BLaER1 treated with 17β-estradiol and CSF1 and Interleukin-3, amounts not matched to agents 10 nM and 100 nM (cell line): Measurements from ENCODE around the gene KIAA0753.
A peak's percentile ranks its signal among the peaks of the same experiment; 100 is the strongest.

ENCODE experiments used
- H3K27ac ChIP-seq, 11 experiments: shearing (Covaris generic); formaldehyde crosslinking; 2 replicates each; pipeline ENCODE4 v1.8.1; 2022
- H3K27me3 ChIP-seq, 11 experiments: shearing (Covaris generic); formaldehyde crosslinking; 2 replicates each; pipeline ENCODE4 v1.8.1; 2022
- H3K36me3 ChIP-seq, 11 experiments: shearing (Covaris generic); formaldehyde crosslinking; 2 replicates each; pipeline ENCODE4 v1.8.1; 2022
- H3K4me1 ChIP-seq, 10 experiments: shearing (Covaris generic); formaldehyde crosslinking; 2 replicates each; pipeline ENCODE4 v1.8.1; 2022
- H3K4me2 ChIP-seq, 11 experiments: shearing (Covaris generic); formaldehyde crosslinking; 2 replicates each; pipeline ENCODE4 v1.8.1; 2022
- H3K4me3 ChIP-seq, 10 experiments: shearing (Covaris generic); formaldehyde crosslinking; 2 replicates each; pipeline ENCODE4 v1.8.1; 2022
- H3K9ac ChIP-seq, 11 experiments: shearing (Covaris generic); formaldehyde crosslinking; 2 replicates each; pipeline ENCODE4 v1.8.1; 2022
- H3K9me3 ChIP-seq, 11 experiments: shearing (Covaris generic); formaldehyde crosslinking; replicated peaks in 1 of 11; 2 replicates each; pipeline ENCODE4 v1.8.1; 2022
- H4K20me1 ChIP-seq, 11 experiments: shearing (Covaris generic); formaldehyde crosslinking; 2 replicates each; pipeline ENCODE4 v1.8.1; 2022
- Cebpa-rat ChIP-seq, 11 experiments: shearing (Covaris generic); IDR thresholded peaks; 2 replicates each; pipeline ENCODE4 v1.8.1; 2022

KIAA0753 gene

GRCh38 chr17:6671431-6671830 is 30.9 kb upstream of the KIAA0753 start:
- no peak for TF ChIP-seq Cebpa-rat (IDR thresholded peaks at IDR 0.05)
- no peak overlapping the region for H3K27ac ChIP-seq
- no peak overlapping the region for H3K4me2 ChIP-seq
- H3K36me3 ChIP-seq: no peaks in the 10 kb centered on the region
- peaks cover 9 to 29% (median 19%) of the 10 kb centered on the region in 10 experiments; a peak in 18 of 20 replicates for H3K4me1 ChIP-seq
- peaks cover 16 to 49% (median 24%) of the 10 kb centered on the region in 11 experiments for H3K27me3 ChIP-seq
- H3K4me3 ChIP-seq: no peak overlapping the region
- H3K9ac ChIP-seq: no peak overlapping the region
- no peaks in the 10 kb centered on the region for H3K9me3 ChIP-seq
- H4K20me1 ChIP-seq: peaks cover 0 to 25% (median 3%) of the 10 kb centered on the region in 11 experiments; a peak in 10 of 22 replicates

- TF ChIP-seq Cebpa-rat (IDR thresholded peaks at IDR 0.05): no peak
- Histone ChIP-seq H4K20me1 (peaks cover 0 to 24% (median 0%) of the 10 kb centered on the region in 11 experiments; a peak in 7 of 22 replicates), H3K27me3 (peaks cover 12 to 45% (median 19%) of the 10 kb centered on the region in 11 experiments; a peak in 21 of 22 replicates), H3K36me3 (no peaks in the 10 kb centered on the region), H3K27ac (no peak overlapping the region), H3K4me2 (no peak overlapping the region), H3K4me1 (peaks cover 9 to 32% (median 23%) of the 10 kb centered on the region in 10 experiments; a peak in 18 of 20 replicates), H3K9me3 (no peaks in the 10 kb centered on the region), H3K9ac (no peak overlapping the region), H3K4me3 (no peak overlapping the region)
Measured at GRCh38 chr17:6670999-6671398, 30.5 kb upstream of the KIAA0753 start.

DNA sequence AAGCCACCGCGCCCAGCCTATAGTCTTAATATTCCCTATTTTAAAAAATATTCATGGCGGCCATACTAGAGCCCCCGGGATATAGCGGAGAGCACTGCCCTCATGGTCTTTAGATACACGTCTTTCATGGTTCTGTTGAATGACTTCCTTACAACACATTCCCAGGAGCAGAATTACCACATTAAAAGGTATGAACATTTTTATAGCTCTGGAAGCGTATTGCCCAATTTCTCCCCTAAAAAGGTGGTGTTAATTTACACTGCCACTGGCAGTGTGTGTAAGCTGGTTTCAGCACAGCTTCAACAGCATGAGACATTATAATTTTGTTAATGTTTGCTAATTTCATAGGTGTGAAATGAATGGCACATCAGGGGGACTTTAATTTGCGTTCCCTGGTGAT is 30.1 kb upstream of the KIAA0753 start:
- Histone ChIP-seq H3K4me1 (peaks cover 9 to 28% (median 22%) of the 10 kb centered on the region in 10 experiments; a peak in 18 of 20 replicates), H3K4me3 (no peak overlapping the region), H3K36me3 (no peaks in the 10 kb centered on the region), H4K20me1 (peaks cover 0 to 23% (median 0%) of the 10 kb centered on the region in 11 experiments; a peak in 7 of 22 replicates), H3K27me3 (peaks cover 8 to 41% (median 15%) of the 10 kb centered on the region in 11 experiments; a peak in 20 of 22 replicates), H3K9ac (no peak overlapping the region), H3K4me2 (no peak overlapping the region), H3K27ac (no peak overlapping the region), H3K9me3 (no peaks in the 10 kb centered on the region)
- no peak for TF ChIP-seq Cebpa-rat (IDR thresholded peaks at IDR 0.05)

DNA sequence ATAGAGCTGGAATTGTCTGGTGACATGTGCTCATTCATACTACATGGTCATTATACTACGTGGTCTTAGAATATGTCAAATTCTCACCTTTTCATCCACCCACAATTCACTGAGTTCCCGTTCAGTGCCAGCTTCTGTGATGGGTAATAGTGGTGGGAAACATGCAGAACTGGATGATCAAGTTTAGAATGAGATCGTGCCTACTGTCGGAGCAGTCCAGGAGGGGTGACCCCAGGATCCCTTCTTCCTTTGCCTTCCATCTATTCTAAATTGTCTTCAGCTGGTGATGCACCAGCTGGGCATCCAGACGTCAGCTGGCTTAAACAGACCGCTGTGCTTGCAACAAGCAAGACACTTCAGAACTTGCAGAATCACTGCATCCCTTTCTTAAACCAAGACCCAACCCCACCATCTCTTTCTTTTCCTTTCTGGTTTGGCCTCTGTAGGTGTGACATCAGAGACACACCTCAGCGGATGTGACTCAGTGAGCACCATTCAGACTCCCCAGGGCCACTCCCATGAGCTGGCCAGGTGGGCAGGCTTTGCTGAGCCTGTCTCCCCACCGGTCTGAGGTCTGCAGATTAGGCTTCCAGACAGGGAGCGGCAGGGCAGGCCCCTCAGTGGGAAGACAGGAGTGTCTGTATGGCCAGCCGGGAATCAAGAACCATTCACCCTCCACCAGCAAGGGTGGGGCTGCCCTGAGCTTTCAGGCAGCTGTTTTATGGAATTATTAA is 29.1 kb upstream of the KIAA0753 start:
- H3K27ac ChIP-seq: no peak overlapping the region

GRCh38 chr17:6668727-6669425 is 28.4 kb upstream of the KIAA0753 start:
- H3K36me3 ChIP-seq: no peaks in the 10 kb centered on the region
- H3K4me1 ChIP-seq: peaks cover 9 to 25% (median 22%) of the 10 kb centered on the region in 10 experiments; a peak in 18 of 20 replicates
- no peaks in the 10 kb centered on the region for H3K9me3 ChIP-seq
- no peak overlapping the region for H3K4me2 ChIP-seq
- peaks cover 0 to 25% (median 0%) of the 10 kb centered on the region in 11 experiments; a peak in 7 of 22 replicates for H3K27me3 ChIP-seq
- peaks cover 0 to 12% (median 0%) of the 10 kb centered on the region in 11 experiments; a peak in 5 of 22 replicates for H4K20me1 ChIP-seq
- H3K4me3 ChIP-seq: no peak overlapping the region
- no peak for TF ChIP-seq Cebpa-rat (IDR thresholded peaks at IDR 0.05)
- H3K27ac ChIP-seq: no peak overlapping the region
- no peak overlapping the region for H3K9ac ChIP-seq

More for the DNA sequence above, 29.1 kb upstream of the KIAA0753 start:
- Histone ChIP-seq H3K27me3 (peaks cover 0 to 31% (median 6%) of the 10 kb centered on the region in 11 experiments; a peak in 11 of 22 replicates), H3K4me1 (peaks cover 9 to 25% (median 22%) of the 10 kb centered on the region in 10 experiments; a peak in 18 of 20 replicates), H4K20me1 (peaks cover 0 to 14% (median 0%) of the 10 kb centered on the region in 11 experiments; a peak in 5 of 22 replicates), H3K9ac (no peak overlapping the region), H3K36me3 (no peaks in the 10 kb centered on the region), H3K4me2 (no peak overlapping the region), H3K4me3 (no peak overlapping the region), H3K9me3 (no peaks in the 10 kb centered on the region)
- no peak for TF ChIP-seq Cebpa-rat (IDR thresholded peaks at IDR 0.05)

DNA sequence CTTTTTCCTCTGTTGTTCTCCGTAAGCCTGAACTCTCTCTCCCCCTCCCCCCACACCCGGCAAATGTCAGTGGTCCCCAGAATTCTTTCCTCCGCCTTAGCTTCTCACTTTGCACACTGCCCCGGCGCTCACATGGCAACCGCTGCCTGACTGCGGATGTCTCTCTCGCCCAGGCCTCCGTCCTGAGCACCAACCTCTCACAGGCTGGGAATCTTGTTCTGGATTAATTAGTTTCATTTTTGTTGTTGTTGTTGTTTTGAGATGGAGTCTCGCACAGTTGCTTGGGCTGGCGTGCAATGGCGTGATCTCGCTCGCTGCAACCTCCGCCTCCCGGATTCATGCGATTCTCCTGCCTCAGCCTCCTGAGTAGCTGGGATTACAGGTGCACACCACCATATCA is 27.7 kb upstream of the KIAA0753 start:
- no peak overlapping the region for H3K4me3 ChIP-seq
- H3K9me3 ChIP-seq: no peaks in the 10 kb centered on the region
- H3K4me1 ChIP-seq: peaks cover 9 to 25% (median 22%) of the 10 kb centered on the region in 10 experiments; a peak in 18 of 20 replicates
- no peak overlapping the region for H3K27ac ChIP-seq
- peak overlapping the region in 8 of 11 experiments; percentile 52 to 71 (median 60); a peak in 16 of 22 replicates for H3K4me2 ChIP-seq
- H3K9ac ChIP-seq: no peak overlapping the region
- H4K20me1 ChIP-seq: peaks cover 0 to 12% (median 0%) of the 10 kb centered on the region in 11 experiments; a peak in 4 of 22 replicates
- H3K36me3 ChIP-seq: no peaks in the 10 kb centered on the region
- H3K27me3 ChIP-seq: peaks cover 0 to 23% (median 0%) of the 10 kb centered on the region in 11 experiments; a peak in 6 of 22 replicates
- no peak for TF ChIP-seq Cebpa-rat (IDR thresholded peaks at IDR 0.05)

DNA sequence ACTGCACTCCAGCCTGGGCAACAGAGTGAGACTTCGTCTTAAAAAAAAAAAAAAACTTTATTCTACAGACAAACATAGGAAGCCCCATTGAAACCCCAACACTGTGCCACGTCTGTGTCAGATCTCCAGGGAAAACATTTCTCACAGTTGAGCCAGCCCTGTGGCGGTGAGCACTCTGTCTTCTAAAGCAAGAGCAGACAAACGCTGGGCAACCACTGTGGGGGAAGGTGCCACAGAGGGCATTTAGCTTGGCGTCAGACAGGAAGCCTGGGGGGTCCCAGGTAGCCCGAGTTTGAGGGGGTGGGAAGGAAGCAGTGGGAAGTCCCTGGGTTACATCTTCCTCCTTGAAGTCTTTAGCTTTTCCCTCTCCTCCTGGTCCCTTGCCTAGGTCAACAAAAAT is 27.0 kb upstream of the KIAA0753 start:
- TF ChIP-seq Cebpa-rat (IDR thresholded peaks at IDR 0.05): no peak
- peaks cover 0 to 23% (median 0%) of the 10 kb centered on the region in 11 experiments; a peak in 6 of 22 replicates for H3K27me3 ChIP-seq
- H3K9ac ChIP-seq: no peak overlapping the region
- peaks cover 0 to 12% (median 0%) of the 10 kb centered on the region in 11 experiments; a peak in 3 of 22 replicates for H4K20me1 ChIP-seq
- H3K9me3 ChIP-seq: no peaks in the 10 kb centered on the region
- no peak overlapping the region for H3K4me3 ChIP-seq
- no peaks in the 10 kb centered on the region for H3K36me3 ChIP-seq
- H3K27ac ChIP-seq: no peak overlapping the region
- H3K4me2 ChIP-seq: peak overlapping the region; percentile 14 to 71 (median 60); a peak in 21 of 22 replicates
- peaks cover 10 to 25% (median 23%) of the 10 kb centered on the region in 10 experiments for H3K4me1 ChIP-seq

DNA sequence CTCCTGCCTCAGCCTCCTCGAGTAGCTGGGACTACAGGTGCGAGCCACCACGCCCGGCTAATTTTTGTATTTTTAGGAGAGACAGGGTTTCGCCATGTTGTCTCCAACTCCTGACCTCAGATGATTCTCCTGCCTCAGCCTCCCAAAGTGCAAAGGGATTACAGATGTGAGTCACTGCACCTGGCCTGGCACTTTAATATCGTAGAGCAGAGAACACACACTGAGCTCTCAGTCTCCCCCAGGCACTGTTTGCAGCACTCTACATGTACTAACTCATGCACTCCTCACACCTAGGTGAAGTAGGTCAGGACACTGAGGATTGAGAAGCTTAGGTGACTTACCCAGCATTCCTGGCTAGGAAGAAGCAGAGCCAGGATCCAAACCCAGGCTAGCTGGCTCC is 26.0 kb upstream of the KIAA0753 start:
- Histone ChIP-seq H4K20me1 (peaks cover 0 to 12% (median 0%) of the 10 kb centered on the region in 11 experiments; a peak in 3 of 22 replicates), H3K9me3 (no peaks in the 10 kb centered on the region), H3K4me2 (peak overlapping the region in 8 of 11 experiments; percentile 7 to 71 (median 58); a peak in 12 of 22 replicates), H3K4me3 (no peak overlapping the region), H3K36me3 (no peaks in the 10 kb centered on the region), H3K27ac (no peak overlapping the region), H3K27me3 (peaks cover 0 to 23% (median 0%) of the 10 kb centered on the region in 11 experiments; a peak in 6 of 22 replicates), H3K9ac (no peak overlapping the region), H3K4me1 (peaks cover 20 to 35% (median 31%) of the 10 kb centered on the region in 10 experiments)
- TF ChIP-seq Cebpa-rat (IDR thresholded peaks at IDR 0.05): no peak
